Activated T-helper 1 cell treated with anti-CD3 and anti-CD28 coated beads, Interleukin-2, amount 50 U/mL, for 16 hours (primary cell): ENCODE results near the gene AGA.

Source experiments
- DNase-seq, 2 donors: peaks; one replicate each; pipeline ENCODE4 v3.0.0-alpha.2; 2020; ENCODE audit warnings: low read depth in 1 of 2, low spot score in 1 of 2

The AGA gene

GRCh38 chr4:177447417-177448004 lies 5.3 kb upstream of the AGA start:
- DNase-seq = no peak

DNA sequence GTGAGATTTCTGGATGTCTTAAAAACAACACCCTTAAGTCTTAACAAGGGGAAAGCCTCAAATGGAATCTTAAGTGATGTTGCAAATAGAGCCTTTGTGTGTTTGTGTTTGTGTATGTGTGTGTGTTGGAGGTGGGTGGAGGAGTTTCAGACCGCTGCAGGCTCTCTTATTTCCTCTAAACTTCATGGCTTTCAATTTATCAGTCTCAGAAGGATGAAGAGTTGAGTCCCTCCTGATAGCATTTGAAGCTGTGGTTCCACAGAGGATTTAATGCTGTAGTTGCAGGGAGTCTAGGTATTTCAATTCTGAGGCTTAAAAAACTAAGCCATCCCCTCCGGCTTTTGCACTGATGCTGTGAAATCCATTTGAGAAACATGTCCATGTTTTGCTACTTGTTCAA lies 4.3 kb upstream of the AGA start:
- no peak for DNase-seq

DNA sequence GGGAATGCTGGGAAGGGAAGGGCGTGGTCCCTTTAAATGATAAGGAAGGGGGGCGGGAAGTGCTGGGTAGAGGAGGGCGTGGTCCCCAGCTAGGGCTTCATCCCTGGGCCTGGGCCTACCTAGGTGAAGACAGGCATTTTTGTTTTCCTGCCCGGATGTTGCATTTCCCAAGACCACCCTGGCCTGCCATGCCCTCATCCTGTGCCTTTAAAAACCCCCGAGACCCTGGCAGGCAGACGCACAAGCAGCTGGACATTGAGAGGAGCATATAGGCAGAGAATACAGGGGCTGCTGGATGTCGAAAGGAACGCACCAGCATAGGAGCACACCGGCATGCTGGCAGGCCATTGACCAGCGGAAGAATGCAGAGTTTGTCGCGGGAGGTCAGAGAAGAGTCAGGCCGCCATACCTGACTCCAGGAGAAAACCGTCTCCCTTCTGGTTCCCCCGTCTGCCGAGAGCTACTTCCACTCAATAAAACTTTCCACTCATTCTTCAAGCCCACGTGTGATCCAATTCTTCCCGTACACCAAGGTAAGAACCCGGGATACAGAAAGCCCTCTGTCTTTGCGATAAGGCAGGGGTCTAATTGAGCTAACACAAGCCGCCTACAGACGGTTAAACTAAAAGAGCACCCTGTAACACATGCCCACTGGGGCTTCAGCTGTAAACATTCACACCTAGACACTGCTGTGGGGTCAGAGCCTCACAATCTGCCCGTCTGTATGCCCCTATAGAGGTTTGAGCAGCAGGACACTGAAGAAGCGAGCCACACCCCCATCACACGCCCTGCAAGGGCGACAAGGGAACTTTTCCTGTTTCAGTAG lies 2.9 kb upstream of the AGA start:
- DNase-seq = no peak

- DNase-seq = no peak
Measured at GRCh38 chr4:177441061-177441802, 1.0 kb downstream of the AGA start.

- DNase-seq = no peak
Measured at GRCh38 chr4:177436456-177436855, 5.8 kb downstream of the AGA start.

DNA sequence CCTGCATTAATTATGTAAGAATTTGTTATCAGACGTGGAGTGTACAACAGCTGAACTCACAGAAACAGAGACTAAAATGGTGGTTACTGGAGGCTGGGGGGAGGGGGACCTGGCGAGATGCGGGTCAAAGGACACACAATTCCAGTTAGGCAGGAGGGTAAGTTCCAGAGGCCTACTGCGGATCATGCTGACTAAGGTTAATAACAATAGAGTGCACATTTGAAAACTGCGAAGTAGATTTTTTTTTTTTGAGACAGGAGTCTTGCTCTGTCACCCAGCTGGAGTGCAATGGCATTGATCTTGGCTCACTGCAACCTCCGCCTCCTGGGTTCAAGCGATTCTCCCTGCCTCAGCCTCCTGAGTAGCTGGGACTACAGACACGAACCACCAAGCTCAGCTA lies 7.6 kb downstream of the AGA start:
- no peak for DNase-seq

DNA sequence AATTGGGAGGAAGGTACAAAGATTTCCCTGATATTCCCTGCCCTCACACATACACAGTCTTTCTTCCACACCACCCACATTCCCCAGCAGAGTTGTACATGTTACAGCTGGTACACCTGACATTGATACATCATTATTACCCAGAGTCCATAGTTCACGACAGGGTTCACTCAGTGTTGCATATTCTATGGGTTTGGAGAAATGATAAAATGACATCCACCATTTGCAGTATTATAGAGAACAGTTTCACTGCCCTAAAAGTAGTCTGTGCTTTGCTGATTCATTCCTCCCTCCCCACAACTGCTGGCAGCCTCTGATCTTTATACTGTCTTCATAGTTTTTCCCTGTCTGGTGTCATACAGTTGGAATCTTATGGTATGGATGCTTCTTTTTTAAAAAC lies 15.0 kb downstream of the AGA start:
- DNase-seq = no peak

DNA sequence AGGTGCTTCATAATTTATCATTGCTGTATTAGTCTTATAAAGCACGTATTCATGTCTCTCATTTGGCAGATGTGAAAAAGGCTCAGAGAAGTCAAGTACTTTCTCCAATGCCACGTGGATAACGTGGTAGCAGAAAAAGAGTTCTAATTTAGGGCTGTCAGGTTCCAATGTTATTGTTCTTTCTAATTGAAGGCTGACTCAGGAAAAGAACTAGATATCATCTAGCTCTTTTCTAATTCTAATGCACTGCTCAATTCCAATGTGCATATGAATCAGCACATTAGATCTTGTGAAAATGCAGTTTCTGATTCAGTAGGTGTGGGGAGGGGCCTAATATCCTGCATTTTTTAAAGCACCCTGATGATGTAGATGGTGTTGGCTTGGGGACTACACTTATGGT lies 22.8 kb downstream of the AGA start:
- DNase-seq = no peak

DNA sequence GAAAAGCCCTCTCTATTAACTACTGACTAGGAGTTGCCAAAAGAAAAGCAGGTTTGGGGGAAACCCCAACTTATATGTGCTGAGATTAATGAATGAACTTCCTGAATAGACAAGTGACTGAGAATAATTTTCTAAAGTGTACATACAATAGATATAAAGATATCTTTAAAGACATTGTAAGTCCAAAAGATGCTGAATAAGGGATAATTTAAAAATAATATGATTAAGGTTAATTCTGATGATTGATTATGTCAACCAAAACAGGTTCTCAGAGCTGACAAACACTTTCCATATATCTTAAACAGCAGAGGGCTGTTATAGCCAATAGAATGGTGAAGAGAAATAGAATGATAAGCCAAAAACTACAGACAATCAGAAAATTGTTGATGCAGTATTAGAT lies 28.6 kb downstream of the AGA start:
- DNase-seq = no peak

DNA sequence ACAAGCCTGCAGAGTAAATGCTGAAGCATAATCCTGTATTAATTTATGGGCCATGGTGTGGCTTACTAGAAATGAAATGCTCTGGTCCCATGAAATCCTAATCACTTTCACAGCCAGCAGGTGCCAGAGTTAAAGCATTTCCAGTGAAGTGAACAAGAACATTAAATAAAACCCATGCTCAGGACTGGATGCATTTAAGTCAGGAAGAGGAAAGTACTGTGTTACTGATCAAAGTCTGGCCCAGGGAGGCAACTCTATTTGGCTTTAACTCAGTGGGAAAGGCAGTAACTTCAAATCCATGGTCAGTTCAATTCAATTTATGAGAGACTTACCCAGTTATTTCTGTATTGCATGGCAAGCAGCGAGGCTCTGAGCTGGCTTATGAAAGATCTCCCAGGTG lies 29.2 kb downstream of the AGA start:
- no peak for DNase-seq

DNA sequence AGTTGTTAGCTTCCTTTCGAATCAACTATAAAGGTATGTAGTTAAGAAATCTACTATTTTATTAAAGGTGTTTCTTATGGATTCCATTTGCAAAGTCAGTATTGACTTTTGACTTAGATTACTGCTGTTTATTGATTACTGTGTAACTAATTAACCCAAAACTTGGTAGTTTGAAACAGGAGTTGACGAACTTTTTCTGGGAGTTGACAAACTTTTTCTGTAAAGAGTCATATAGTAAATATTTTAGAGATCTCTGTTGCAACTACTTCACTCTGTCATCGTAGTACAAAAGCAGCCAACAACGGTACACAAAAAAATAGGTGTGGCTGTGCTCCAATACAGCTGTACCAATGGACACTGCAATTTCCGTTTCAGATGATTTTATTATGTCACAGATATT lies 30.2 kb downstream of the AGA start:
- no peak for DNase-seq

GRCh38 chr4:177410566-177410965 lies 31.7 kb downstream of the AGA start:
- DNase-seq = no peak

DNA sequence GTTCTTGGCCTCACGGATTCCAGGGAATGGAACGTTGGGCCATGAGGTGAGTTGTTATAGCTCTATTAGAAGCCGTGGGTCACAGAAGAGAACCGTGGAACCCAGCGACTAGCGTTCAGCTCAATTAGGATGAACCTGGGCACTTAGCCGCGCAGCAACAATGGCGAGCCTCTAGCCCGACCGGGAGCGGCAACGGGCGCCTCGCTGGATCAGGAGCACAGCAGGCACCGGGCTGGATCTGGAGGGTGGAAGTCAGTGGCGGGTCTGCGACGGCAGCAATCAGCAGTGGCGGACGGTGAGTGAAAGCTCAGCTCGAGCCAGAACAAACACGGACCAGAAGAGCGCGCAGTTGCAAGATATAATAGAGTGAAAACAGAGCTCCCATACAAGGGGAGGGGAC lies 34.2 kb downstream of the AGA start:
- DNase-seq = no peak

DNA sequence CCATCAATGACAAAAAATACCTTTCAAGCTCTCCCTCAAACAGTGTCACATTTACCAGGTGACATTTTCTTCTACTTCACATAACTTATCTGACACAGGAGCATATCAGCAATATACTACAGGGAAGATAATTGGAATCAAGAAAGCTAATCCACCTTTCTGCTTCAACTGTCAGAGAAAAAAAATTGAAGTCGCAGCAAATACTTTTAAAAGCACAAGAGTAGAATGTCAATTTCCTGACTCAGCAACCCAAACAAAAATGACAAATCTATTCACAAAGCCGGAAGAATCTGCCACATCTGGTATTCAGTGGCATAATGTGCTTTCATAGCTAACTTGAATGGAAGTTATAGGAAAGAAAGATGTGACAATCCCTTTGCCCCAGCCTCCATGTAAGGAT lies 36.7 kb downstream of the AGA start:
- no peak for DNase-seq

GRCh38 chr4:177404986-177405385 lies 37.3 kb downstream of the AGA start:
- no peak for DNase-seq

GRCh38 chr4:177404342-177404741 lies 37.9 kb downstream of the AGA start:
- DNase-seq = no peak

DNA sequence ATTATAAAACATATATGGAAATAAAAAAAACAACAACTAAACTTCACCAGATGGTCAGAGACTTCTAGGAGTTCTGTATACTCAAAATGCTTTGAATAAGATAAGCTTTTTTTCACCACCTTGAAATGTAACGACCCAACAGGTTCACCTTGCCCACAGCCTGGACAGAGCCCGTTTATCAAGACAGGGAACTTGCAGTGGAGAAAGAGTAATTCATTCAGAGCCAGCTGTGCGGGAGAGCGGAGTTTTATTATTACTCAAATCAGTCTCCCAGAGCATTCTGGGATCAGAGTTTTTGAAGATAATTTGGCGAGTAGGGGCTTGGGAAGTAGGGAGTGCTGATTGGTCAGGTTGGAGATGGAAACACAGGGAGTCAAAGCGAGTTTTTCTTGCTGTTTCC lies 38.5 kb downstream of the AGA start:
- DNase-seq = no peak

GRCh38 chr4:177401658-177402273 lies 40.5 kb downstream of the AGA start:
- no peak for DNase-seq

- no peak for DNase-seq
Measured at GRCh38 chr4:177400030-177400429, 42.2 kb downstream of the AGA start.

DNA sequence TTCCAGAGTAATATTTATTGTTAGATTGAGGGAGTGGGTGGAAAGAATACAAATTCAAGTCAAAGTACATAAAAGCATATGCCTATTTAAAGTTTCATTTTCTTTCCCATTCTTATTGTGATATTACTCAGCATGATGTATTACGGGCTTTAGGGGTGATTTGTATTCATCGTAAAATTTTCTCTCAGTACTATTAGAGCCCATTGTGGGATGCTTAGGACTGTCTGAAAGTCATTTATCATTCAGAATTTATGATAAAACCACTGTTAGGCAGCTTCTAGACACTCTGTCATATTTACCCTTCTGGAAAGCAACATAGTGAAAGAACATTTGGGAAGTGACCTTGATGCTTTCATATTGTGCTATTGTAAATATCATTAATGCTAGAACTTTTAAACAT lies 45.9 kb downstream of the AGA start:
- no peak for DNase-seq

DNA sequence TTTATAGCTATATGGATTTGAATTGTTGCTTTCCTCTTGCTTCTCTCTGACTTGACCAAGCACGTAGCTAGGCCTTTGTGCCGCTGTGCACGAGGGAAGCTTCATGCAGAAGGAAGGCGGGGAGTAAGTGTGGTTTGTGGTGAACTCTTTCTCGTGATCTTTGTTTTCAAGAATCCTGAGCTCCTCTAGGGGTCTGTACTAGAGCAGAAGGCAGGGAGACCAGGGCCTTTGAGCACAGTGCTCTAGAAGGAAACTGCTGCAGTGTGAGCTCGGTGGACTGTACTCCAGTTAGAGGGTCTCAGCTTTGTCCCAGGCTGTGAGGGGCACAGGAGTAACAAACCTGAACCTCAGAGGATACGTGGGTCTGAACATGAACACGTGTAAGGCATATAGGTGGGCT lies 49.0 kb downstream of the AGA start:
- no peak for DNase-seq

DNA sequence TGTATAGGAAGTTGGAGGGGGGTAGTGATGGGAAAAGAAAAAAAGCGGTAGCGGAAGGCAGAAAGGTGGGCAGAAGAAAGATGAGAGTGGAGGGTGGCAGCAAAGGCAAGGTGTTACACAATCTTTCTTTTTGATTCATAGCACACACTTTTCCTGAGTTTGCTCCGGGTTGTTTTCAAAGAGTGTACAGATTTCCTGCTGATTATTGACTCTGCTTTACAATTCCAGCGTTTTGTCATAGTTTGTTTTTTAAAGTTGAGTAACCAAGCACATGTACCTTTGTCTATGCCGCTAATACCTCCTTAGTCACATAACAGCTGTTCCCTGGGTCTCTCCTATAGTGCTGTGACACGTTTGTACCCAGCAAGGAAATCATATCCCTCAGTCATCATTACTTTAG lies 50.3 kb downstream of the AGA start:
- no peak for DNase-seq
